Left hindlimb (tissue), 1 donor: ENCODE measurements around the gene TVP23A.

ENCODE experiments used
- DNase-seq: peaks from one replicate; pipeline ENCODE4 v3.0.0-alpha.2; 2018

TVP23A gene

GRCh38 chr16:10817963-10818941, at the start of gene TVP23A:
Gene TVP23A (minus strand): TSS chr16:10818794. CDS start chr16:10818493, 301 bp downstream.
- peak; percentile 47 for DNase-seq

- no peak for DNase-seq
Observed at GRCh38 chr16:10868104-10868595, 49.6 kb upstream of the TVP23A start.

DNA sequence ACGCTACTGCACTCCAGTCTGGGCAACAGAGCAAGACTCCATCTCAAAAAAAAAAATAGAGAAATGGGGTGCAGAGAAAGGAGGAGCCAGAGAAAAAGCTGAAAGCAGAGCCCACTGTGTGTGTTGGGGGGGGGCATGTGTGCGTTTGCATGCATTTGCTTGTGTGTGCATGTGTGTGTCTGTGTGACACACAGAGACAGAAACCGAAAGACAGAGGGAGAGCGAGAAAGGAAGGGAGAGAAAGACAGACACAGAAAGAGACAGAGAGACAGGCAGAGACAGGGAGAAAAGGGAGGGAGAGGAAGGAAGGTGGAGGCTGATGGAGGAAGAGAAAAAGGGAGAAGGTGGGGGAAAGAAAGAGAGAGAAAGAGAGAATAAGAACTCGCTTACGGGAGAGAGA, 48.6 kb upstream of the TVP23A start:
- DNase-seq, result no peak

- DNase-seq, result no peak
Observed at GRCh38 chr16:10865991-10866966, 47.7 kb upstream of the TVP23A start.

- no peak for DNase-seq
Observed at GRCh38 chr16:10862438-10862837, 43.8 kb upstream of the TVP23A start.

- no peak for DNase-seq
Observed at GRCh38 chr16:10859658-10860057, 41.1 kb upstream of the TVP23A start.

- DNase-seq, result no peak
Observed at GRCh38 chr16:10859020-10859419, 40.4 kb upstream of the TVP23A start.

GRCh38 chr16:10858203-10858602, 39.6 kb upstream of the TVP23A start:
- DNase-seq, result no peak

DNA sequence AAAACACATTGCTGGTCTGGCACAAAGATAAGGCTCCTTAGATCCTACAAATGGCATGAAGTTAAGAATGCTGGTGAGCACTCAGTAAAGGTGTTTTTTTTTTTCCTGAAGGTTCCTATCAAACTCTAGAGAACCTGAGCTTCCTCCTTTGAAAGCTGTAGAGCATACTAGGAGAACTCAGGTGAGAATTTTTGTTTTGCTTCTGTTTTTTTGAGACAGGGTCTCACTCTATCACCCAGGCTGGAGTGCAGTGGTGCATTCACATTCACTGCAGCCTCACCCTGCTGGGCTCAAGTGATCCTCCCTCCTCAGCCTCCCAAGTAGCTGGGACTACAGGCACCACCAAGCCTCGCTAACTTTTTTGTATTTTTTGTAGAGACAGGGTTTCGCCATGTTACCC, 37.4 kb upstream of the TVP23A start:
- no peak for DNase-seq

GRCh38 chr16:10852948-10853347, 34.4 kb upstream of the TVP23A start:
- no peak for DNase-seq

- no peak for DNase-seq
Observed at GRCh38 chr16:10852286-10852685, 33.7 kb upstream of the TVP23A start.

- DNase-seq, result no peak
Observed at GRCh38 chr16:10851512-10851911, 32.9 kb upstream of the TVP23A start.

- no peak for DNase-seq
Observed at GRCh38 chr16:10850478-10850850, 31.9 kb upstream of the TVP23A start.

DNA sequence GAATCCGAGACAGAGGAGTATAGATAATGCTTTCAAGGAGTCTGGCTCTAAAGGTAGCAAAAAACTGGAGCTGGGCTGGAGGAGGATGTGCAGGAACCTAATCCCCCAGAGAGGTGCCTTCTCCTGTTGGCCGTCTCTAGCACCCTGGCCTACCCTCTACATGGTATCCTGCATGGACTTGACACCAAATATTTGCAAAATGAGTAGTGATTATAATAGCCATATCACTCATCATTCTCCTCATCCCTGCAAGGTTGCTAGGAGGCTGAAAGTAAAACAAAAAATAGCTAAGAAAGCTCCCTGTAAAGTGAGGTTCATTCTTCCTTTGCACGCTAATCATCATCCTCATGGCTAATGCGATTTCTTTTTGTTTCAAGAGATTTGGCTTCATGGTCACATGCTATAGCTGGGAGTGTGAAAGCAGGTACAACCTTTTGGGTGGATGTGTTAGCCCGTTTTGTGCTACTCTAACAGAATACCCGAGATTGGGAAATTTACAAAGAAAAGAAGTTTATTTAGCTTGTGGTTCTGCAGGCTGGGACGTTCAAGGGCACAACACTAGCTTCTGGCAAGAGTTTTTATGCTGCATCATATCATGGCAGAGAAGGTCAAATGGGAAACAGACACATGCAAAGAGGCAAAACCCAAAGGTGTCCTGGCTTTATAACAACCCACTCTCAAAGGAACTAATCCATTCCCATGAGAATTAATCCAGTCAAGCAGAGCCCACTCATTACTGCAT, 31.3 kb upstream of the TVP23A start:
- no peak for DNase-seq

DNA sequence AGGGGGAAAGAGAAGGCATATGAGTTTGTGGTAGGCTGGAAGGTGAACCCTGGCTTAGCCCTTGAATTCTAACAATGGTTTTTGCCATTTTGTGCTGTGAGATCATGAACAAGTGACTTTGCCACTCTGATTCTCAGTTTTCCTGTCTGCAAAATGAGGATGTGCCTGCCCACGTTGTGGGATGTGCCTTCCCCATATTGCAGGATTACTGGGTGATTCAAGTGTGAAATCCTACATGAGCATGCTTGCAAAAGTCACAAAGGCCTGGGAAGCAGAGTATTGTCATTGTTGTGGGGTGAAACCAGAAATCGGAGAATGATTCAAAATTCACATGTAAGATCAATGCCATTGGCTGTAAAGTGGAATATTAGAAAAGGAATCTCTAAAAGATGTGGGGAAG, 28.6 kb upstream of the TVP23A start:
- no peak for DNase-seq

DNA sequence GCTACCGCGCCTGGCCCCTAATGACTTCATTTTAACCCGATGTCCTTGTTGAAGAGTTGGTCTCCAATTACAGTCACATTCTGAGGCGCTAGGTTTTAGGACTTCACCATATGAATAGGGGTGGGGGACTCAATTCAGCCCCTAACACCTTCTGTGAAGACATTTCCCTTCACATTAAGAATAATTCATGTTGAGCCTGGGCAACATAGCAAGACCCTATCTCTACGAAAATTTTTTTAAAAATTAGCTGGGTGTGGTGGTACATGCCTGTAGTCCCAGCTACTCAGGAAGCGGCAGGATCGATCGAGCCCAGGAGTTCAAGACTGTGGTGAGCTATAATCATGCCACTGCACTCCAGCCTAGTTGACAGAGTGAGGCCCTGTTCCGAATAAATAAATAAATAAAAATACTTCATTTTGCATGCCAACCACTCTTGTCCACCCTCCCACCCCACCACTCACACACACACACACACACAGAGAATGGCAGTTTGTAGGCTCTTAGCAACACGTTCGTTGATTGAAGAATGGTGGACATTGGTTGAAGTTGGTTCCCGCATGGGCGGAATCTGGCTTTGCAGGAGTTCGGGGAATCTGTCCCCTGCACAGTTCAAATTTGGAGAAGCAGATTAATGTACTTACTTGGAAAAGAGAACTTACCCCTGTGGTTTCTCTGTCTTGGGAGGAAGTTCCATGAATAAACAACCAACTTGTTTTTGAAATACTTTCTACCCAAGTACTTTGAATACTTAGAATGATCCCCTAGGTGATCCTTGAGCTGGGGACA, 27.8 kb upstream of the TVP23A start:
- no peak for DNase-seq

DNA sequence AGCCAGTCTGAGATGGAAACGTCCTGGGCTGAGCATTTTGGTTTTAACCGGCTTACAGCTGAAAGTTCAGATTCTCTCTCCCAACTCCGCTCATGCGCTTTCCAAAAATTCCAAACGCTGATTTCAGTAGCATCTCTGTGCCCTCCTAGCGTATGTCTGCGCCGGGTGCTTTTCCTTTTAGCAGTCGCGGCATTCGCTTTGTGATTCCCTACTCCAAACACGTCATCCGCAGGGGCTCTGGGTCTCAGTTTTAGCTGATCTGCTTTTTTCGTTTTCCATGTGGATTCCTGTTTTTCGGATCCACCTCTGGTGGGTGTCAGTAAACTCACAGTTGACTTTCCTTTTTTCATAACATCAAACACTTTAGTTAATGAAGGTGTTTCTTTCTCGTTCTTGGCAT, 22.1 kb upstream of the TVP23A start:
- no peak for DNase-seq

DNA sequence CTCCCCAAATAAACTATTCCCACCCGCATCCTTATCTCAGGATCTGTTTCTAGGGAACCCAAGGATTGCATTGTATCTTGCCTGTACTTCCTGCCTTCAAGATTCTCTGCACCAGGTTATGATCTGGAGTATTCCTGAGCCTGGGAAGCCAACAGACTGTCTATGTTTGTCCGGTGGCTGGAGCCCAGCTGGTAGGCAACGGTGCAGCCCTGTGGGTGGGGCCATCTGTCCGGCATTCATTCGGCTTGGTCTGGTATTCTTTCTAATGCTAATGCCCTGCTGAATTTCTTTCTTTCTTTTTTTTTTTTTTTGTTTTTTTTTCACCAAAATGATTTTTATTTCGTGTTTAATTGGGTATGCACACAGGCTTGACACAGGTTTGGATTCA, 20.7 kb upstream of the TVP23A start:
- DNase-seq, result no peak

DNA sequence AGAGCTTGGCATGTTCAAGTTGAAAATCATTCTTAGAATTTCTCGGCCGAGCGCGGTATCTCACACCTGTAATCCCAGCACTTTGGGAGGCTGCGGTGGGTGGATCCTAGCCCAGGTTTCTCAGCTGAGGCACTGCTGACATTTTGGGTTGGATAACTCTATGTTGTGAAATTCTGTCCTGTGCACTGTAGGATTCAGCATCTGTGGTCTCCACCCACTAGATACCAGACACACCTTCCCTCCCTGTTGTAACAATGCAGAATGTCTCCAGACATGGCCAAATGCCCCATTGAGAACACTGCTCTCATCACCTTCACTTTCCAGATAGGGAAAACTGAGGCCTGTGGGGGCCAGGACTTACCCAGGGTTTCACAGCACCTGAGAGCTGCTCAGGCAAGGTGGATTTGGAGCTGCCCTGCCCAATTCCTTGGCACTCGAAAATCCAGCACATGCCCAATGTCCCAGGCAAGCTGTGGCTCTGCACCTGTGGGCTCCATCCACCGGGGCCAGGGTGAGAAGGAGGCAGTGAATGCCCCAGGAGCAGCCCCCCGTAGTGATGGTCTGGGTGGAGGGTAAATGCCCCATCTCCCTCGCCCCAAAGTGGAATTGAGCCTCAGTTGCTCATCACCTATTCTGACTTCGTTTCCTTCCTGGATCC, 20.2 kb upstream of the TVP23A start:
- no peak for DNase-seq

DNA sequence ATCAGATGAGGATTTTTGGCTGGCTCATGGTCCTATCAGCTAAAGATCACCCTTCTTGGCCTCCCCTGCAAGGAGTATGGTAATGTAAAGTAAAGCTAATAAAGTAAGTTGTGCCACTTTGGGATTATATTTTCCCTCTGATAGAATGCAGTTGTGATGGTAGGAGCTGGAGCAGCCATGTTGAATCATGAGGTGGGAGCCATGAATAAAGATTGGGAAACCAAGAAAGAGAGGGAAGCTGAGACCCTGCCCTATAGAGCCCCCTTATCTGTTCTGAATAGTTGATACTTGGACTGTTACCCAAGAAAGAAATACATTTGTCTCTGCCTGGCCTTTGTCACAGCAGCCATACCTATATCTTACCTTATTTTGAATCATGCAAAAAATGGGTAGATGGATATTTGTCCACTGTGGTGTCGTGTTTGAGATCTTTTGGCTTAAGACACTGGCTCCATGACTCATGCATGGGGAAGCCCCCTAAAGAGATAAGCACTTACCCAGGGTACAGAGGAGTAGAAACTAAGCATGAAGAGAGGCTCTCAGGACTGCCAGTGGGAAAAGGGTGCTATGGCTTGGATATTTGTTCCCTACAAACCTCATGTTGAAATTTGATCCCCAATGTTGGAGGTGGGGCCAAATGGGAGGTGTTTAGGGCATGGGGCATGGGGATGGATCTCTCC, 17.7 kb upstream of the TVP23A start:
- no peak for DNase-seq
